GM13977 (cell line): ENCODE data around the gene MUC16.

ENCODE experiments used
- DNase-seq: peaks from one replicate; pipeline ENCODE4 v3.0.0; 2012; ENCODE audit warnings: low spot score
- in situ Hi-C: fragments of 300-500 bp; cut with MboI; formaldehyde crosslinking; loops from one replicate; pipeline ENCODE4 v1.12.0; 2022; ENCODE audit warnings: low sequenced_read_pairs, low pct_unique_long_range_greater_than_20kb, mixed read lengths, inconsistent platforms; ENCODE audit not compliant: unreplicated experiment
- TF ChIP-seq, protein P1 (sequence below): IDR thresholded peaks from 2 replicates; pipeline ENCODE4 v1.5.1; 2012; ENCODE audit warnings: mild to moderate bottlenecking, control low read depth; ENCODE audit not compliant: insufficient read depth; ENCODE audit errors: extremely low read depth, missing control alignments

Gene MUC16

DNA sequence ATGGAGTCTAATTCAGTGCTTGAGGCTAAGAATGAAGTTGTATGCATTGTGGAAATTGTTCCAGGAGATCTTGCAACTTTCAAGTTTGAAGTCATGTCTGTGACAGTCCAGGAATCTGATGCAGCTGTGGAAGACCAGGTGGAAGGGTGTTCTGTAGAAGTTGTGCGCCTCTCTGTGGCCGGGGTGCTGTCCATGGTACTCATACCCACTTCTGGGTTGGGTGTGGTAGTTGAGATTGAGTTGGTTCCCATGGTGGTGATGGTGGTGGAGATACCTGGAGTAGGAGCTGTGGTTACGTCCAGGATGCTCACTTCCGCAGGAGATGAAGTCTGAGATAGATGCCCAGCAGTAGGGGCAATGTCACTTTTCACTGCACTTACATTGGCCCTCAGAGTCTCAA is 44.3 kb downstream of the MUC16 start:
- DNase-seq, result no peak
- TF ChIP-seq, protein P1, sequence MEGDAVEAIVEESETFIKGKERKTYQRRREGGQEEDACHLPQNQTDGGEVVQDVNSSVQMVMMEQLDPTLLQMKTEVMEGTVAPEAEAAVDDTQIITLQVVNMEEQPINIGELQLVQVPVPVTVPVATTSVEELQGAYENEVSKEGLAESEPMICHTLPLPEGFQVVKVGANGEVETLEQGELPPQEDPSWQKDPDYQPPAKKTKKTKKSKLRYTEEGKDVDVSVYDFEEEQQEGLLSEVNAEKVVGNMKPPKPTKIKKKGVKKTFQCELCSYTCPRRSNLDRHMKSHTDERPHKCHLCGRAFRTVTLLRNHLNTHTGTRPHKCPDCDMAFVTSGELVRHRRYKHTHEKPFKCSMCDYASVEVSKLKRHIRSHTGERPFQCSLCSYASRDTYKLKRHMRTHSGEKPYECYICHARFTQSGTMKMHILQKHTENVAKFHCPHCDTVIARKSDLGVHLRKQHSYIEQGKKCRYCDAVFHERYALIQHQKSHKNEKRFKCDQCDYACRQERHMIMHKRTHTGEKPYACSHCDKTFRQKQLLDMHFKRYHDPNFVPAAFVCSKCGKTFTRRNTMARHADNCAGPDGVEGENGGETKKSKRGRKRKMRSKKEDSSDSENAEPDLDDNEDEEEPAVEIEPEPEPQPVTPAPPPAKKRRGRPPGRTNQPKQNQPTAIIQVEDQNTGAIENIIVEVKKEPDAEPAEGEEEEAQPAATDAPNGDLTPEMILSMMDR, result no peak
- in situ Hi-C loops, result no loop called here
